A673 (cell line): ENCODE measurements around the gene SERINC3. TPM values are rescaled to one million over a fixed set of nuclear protein-coding genes. Genes with fewer than 3 reads are reported as not detected.

Source experiments
- BruUV-seq: library from RNA; stranded (reverse); fragments of 400-500 nt; replicated peaks from 2 replicates; lab custom pipeline; 2021; lab: Mats Ljungman, UMichigan
- CTCF ChIA-PET: fragments of 300-600 bp; sonication (Branson Sonifier 250); formaldehyde crosslinking; loops from one replicate; lab custom pipeline; 2022; ENCODE audit warnings: antibody characterized with exemption; lab: Charles Lee
- POLR2A ChIA-PET: fragments of 300-600 bp; sonication (Branson Sonifier 250); formaldehyde crosslinking; loops from one replicate; lab custom pipeline; 2022; ENCODE audit warnings: antibody characterized with exemption; ENCODE audit not compliant: low non-redundant PET; lab: Charles Lee
- DNase-seq: peaks from one replicate; pipeline ENCODE4 v3.0.0-alpha.2; 2015; ENCODE audit warnings: low spot score
- H3K27ac ChIP-seq: fragments of 200-600 bp; sonication (generic); 2 replicates; pipeline ENCODE4 v1.5.1; 2016; ENCODE audit warnings: mixed run types, low read depth, mild to moderate bottlenecking, mixed read lengths, antibody characterized with exemption, low read length; ENCODE audit not compliant: poor library complexity, severe bottlenecking
- H3K27me3 ChIP-seq: fragments of 200-600 bp; sonication (generic); replicated peaks from 2 replicates; pipeline ENCODE4 v1.6.1; 2017; ENCODE audit warnings: mixed run types, low read depth, mild to moderate bottlenecking, mixed read lengths, antibody characterized with exemption, low read length; ENCODE audit not compliant: insufficient read depth, poor library complexity
- H3K36me3 ChIP-seq: fragments of 200-600 bp; sonication (generic); 2 replicates; pipeline ENCODE4 v1.6.1; 2016; ENCODE audit warnings: mixed run types, mild to moderate bottlenecking, mixed read lengths, antibody characterized with exemption, low read length; ENCODE audit not compliant: insufficient read depth, poor library complexity, severe bottlenecking
- H3K4me1 ChIP-seq: fragments of 200-600 bp; sonication (generic); 2 replicates; pipeline ENCODE4 v1.6.1; 2017; ENCODE audit warnings: mixed run types, mild to moderate bottlenecking, mixed read lengths, antibody characterized with exemption, low read length; ENCODE audit not compliant: insufficient read depth, poor library complexity, severe bottlenecking
- H3K4me3 ChIP-seq: fragments of 200-600 bp; sonication (generic); 2 replicates; pipeline ENCODE4 v1.5.1; 2016; ENCODE audit warnings: low read depth, mixed run types, mild to moderate bottlenecking, mixed read lengths, low read length; ENCODE audit not compliant: poor library complexity, severe bottlenecking
- H3K9me3 ChIP-seq: fragments of 200-600 bp; sonication (generic); 2 replicates; pipeline ENCODE4 v1.6.1; 2016; ENCODE audit warnings: mixed run types, low read depth, mild to moderate bottlenecking, mixed read lengths, antibody characterized with exemption, low read length; ENCODE audit not compliant: poor library complexity, severe bottlenecking
- EZH2 ChIP-seq: fragments of 200-600 bp; sonication (generic); IDR thresholded peaks from 2 replicates; pipeline ENCODE4 v1.6.1; 2017; ENCODE audit warnings: borderline replicate concordance, low read depth, mild to moderate bottlenecking, mixed read lengths, antibody characterized with exemption, low read length; ENCODE audit not compliant: poor library complexity, severe bottlenecking
- intact Hi-C: fragments of 100-400 bp; cut with micrococcal nuclease; formaldehyde crosslinking; loops from one replicate; pipeline ENCODE4 v1.10.0; 2022; ENCODE audit not compliant: unreplicated experiment
- total RNA-seq: library from RNA; stranded (reverse); gene quantifications from 2 replicates; pipeline ENCODE4 v1.2.3, GENCODE V29; 2021
- TF ChIP-seq, protein P1 (sequence below): fragments of 300-800, 200-600 bp; sonication (generic); conservative IDR thresholded peaks from 2 replicates; pipeline ENCODE4 v1.5.1; 2017; ENCODE audit warnings: low read depth, mild to moderate bottlenecking, antibody characterized with exemption, low read length, moderate library complexity, mixed read lengths

The SERINC3 gene
- total RNA-seq, 1 experiment from 2014 or later: 50.5 TPM

DNA sequence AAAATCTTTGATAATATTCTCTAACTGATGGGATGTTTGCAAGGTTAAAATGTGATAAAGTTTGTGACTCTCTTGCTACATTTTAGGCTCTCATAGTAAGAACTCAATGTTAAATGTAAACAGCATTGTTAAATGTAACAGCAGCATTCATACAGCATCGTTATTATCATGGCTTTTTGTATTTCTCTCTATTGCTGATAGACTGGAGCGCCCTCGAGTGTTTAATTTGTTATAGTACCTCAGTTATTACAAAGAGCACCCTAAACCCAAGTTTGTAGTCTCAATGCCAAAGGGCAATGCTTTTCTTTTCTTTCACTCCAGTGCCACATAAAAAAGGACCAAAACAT lies 61.1 kb downstream of the SERINC3 start:
- no peaks in the 10 kb centered on the region for H3K9me3 ChIP-seq
- CTCF ChIA-PET: no interaction called here
- POLR2A ChIA-PET: no interaction called here
- intact Hi-C loops: loop anchor here (2.0 to 10.0 kb wide), 3 partner anchors 72 to 346 kb away; no protein-coding TSS in a partner anchor
- peak; percentile 45 for DNase-seq
- no peaks in the 10 kb centered on the region for H3K36me3 ChIP-seq
- no peaks in the 10 kb centered on the region for H3K4me1 ChIP-seq
- TF ChIP-seq EZH2: no peak
- TF ChIP-seq, protein P1, sequence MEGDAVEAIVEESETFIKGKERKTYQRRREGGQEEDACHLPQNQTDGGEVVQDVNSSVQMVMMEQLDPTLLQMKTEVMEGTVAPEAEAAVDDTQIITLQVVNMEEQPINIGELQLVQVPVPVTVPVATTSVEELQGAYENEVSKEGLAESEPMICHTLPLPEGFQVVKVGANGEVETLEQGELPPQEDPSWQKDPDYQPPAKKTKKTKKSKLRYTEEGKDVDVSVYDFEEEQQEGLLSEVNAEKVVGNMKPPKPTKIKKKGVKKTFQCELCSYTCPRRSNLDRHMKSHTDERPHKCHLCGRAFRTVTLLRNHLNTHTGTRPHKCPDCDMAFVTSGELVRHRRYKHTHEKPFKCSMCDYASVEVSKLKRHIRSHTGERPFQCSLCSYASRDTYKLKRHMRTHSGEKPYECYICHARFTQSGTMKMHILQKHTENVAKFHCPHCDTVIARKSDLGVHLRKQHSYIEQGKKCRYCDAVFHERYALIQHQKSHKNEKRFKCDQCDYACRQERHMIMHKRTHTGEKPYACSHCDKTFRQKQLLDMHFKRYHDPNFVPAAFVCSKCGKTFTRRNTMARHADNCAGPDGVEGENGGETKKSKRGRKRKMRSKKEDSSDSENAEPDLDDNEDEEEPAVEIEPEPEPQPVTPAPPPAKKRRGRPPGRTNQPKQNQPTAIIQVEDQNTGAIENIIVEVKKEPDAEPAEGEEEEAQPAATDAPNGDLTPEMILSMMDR: peak; percentile 62
- BruUV-seq: no TSS peak
- no peak overlapping the region for H3K4me3 ChIP-seq
- no peaks in the 10 kb centered on the region for H3K27me3 ChIP-seq
- H3K27ac ChIP-seq: no peak overlapping the region

DNA sequence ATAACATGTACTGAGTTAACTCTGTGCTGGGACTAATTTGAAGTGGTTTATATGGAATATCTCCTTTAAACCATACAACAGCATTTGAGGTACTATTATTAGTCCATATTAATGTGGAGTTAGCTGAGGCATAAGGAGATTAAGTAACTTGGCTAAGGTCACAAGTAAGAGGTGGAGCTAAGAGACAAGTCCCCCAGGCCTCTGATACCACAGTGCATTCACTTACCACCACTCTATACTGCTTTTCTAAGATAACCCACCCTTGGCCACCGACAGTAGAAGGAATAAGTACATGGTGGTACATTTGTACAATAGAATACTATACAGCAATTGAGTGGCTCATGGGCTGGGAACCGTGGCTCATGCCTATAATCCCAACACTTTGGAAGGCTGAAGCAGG lies 62.6 kb downstream of the SERINC3 start:
- no peak for DNase-seq
- Histone ChIP-seq H3K27me3 (no peaks in the 10 kb centered on the region), H3K9me3 (no peaks in the 10 kb centered on the region), H3K4me1 (no peaks in the 10 kb centered on the region), H3K27ac (no peak overlapping the region), H3K4me3 (no peak overlapping the region), H3K36me3 (no peaks in the 10 kb centered on the region)
- ChIA-PET POLR2A (no interaction called here), CTCF (interaction anchor here (0.6 kb wide), 1 partner anchor 75 kb away, joined by 4 read pairs; no protein-coding TSS in a partner anchor)
- intact Hi-C loops: no loop called here
- TF ChIP-seq, protein P1: no peak
- no peak for TF ChIP-seq EZH2
- BruUV-seq: no TSS peak

DNA sequence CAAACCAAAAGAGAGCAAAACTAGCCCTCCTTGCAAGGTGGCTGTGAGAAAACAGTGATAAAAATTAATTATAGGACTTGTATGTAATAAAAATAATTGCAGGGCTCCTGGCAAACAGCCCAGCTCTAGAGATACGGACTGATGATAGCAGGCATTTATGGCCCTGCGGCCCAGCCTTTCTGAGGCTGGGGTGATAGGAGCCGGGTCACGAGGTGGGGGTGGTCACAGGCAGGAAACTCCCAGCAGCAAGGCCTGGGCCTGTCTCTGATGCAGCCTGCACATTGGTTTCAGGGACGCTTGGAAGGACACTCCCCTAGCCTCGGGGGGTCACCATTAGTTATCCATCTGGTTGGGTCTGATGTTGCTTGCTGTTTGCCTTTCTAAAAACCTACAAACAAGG lies 64.9 kb downstream of the SERINC3 start:
- BruUV-seq: no TSS peak
- TF ChIP-seq EZH2: no peak
- TF ChIP-seq, protein P1: no peak
- ChIA-PET CTCF (no interaction called here), POLR2A (no interaction called here)
- DNase-seq: no peak
- H3K4me3 ChIP-seq: no peak overlapping the region
- no peaks in the 10 kb centered on the region for H3K27me3 ChIP-seq
- no peaks in the 10 kb centered on the region for H3K36me3 ChIP-seq
- H3K27ac ChIP-seq: no peak overlapping the region
- H3K9me3 ChIP-seq: no peaks in the 10 kb centered on the region
- no peaks in the 10 kb centered on the region for H3K4me1 ChIP-seq
- intact Hi-C loops: no loop called here
